Activated T-helper 17 cell treated with anti-CD3 and anti-CD28 coated beads, Interleukin-2, amount 50 U/mL, for 72 hours (primary cell): ENCODE data around the gene NEK7. TPM values are rescaled to one million over a fixed set of nuclear protein-coding genes. Genes with fewer than 3 reads are reported as not detected.
"Not testable (repeated sequence)": the region's sequence is repeated elsewhere in the genome, so short reads cannot be mapped to it uniquely, and the experiment has no call there.

ENCODE experiments used
- ATAC-seq: fragments of 150-1000 bp; cut with Tn5 transposase; replicated peaks from 2 replicates; pipeline ENCODE4 v1.10.0; 2021; ENCODE audit warnings: mild to moderate bottlenecking, moderate library complexity
- H3K27ac Mint-ChIP-seq: one replicate; pipeline ENCODE4 v1.8.0; 2022; ENCODE audit warnings: mixed read lengths
- H3K27me3 Mint-ChIP-seq: one replicate; pipeline ENCODE4 v1.8.0; 2022; ENCODE audit warnings: mixed read lengths
- H3K36me3 Mint-ChIP-seq: one replicate; pipeline ENCODE4 v1.8.0; 2022; ENCODE audit warnings: low read depth, mild to moderate bottlenecking, mixed read lengths
- H3K4me1 Mint-ChIP-seq: one replicate; pipeline ENCODE4 v1.8.0; 2022; ENCODE audit warnings: mixed read lengths
- H3K4me3 Mint-ChIP-seq: one replicate; pipeline ENCODE4 v1.8.0; 2022; ENCODE audit warnings: mild to moderate bottlenecking, mixed read lengths
- H3K9me3 Mint-ChIP-seq: one replicate; pipeline ENCODE4 v1.8.0; 2022; ENCODE audit warnings: mixed read lengths
- total RNA-seq, 2 donors: library from RNA; stranded (reverse); gene quantifications; one replicate each; pipeline ENCODE4 v1.2.3, GENCODE V29; 2022

NEK7 gene
- total RNA-seq, 2 donors from 2014 or later, result 64.3 to 76.9 TPM

- ATAC-seq, result peak; percentile 38
- H3K36me3 Mint-ChIP-seq, result peaks cover 17% of the 10 kb centered on the region
- peaks cover 13% of the 10 kb centered on the region for H3K9me3 Mint-ChIP-seq
- H3K27me3 Mint-ChIP-seq, result no peaks in the 10 kb centered on the region
- H3K4me1 Mint-ChIP-seq, result peaks cover 24% of the 10 kb centered on the region
- H3K4me3 Mint-ChIP-seq, result no peak overlapping the region
- H3K27ac Mint-ChIP-seq, result no peak overlapping the region
Observed at GRCh38 chr1:198220428-198220827, 63.6 kb downstream of the NEK7 start.

DNA sequence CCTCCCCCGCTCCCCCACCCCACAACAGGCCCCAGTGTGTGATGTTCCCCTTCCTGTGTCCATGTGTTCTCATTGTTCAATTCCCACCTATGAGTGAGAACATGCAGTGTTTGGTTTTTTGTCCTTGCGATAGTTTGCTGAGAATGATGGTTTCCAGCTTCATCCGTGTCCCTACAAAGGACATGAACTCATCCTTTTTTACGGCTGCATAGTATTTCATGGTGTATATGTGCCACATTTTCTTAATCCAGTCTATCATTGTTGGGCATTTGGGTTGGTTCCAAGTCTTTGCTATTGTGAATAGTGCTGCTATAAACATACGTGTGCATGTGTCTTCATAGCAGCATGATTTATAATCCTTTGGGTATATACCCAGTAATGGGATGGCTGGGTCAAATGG lies 70.2 kb downstream of the NEK7 start:
- peaks cover 15% of the 10 kb centered on the region for H3K9me3 Mint-ChIP-seq
- H3K4me3 Mint-ChIP-seq, H3K27me3 Mint-ChIP-seq, H3K27ac Mint-ChIP-seq, H3K4me1 Mint-ChIP-seq, ATAC-seq: not testable (repeated sequence)
- peaks cover 17% of the 10 kb centered on the region for H3K36me3 Mint-ChIP-seq

GRCh38 chr1:198227454-198227853 lies 70.7 kb downstream of the NEK7 start:
- H3K4me1 Mint-ChIP-seq, ATAC-seq, H3K4me3 Mint-ChIP-seq, H3K27me3 Mint-ChIP-seq, H3K27ac Mint-ChIP-seq: not testable (repeated sequence)
- H3K9me3 Mint-ChIP-seq, result peaks cover 15% of the 10 kb centered on the region
- peaks cover 13% of the 10 kb centered on the region for H3K36me3 Mint-ChIP-seq

- Mint-ChIP-seq H3K36me3 (peaks cover 5% of the 10 kb centered on the region), H3K4me3 (no peak overlapping the region), H3K9me3 (peaks cover 13% of the 10 kb centered on the region), H3K27ac (peak overlapping the region; percentile 16), H3K27me3 (no peaks in the 10 kb centered on the region), H3K4me1 (peaks cover 9% of the 10 kb centered on the region)
- no peak for ATAC-seq
Observed at GRCh38 chr1:198228925-198229324, 72.1 kb downstream of the NEK7 start.

GRCh38 chr1:198231779-198232178 lies 75.0 kb downstream of the NEK7 start:
- Mint-ChIP-seq H3K27ac (no peak overlapping the region), H3K4me1 (peaks cover 6% of the 10 kb centered on the region), H3K4me3 (no peak overlapping the region), H3K36me3 (peaks cover 7% of the 10 kb centered on the region), H3K27me3 (no peaks in the 10 kb centered on the region), H3K9me3 (peaks cover 4% of the 10 kb centered on the region)
- ATAC-seq, result no peak

GRCh38 chr1:198232378-198232777 lies 75.6 kb downstream of the NEK7 start:
- Mint-ChIP-seq H3K27ac (no peak overlapping the region), H3K27me3 (no peaks in the 10 kb centered on the region), H3K36me3 (peaks cover 7% of the 10 kb centered on the region), H3K4me3 (no peak overlapping the region), H3K4me1 (peaks cover 6% of the 10 kb centered on the region), H3K9me3 (peaks cover 3% of the 10 kb centered on the region)
- ATAC-seq, result no peak

GRCh38 chr1:198232940-198233675 lies 76.3 kb downstream of the NEK7 start:
- Mint-ChIP-seq H3K4me3 (no peak overlapping the region), H3K36me3 (peaks cover 7% of the 10 kb centered on the region), H3K9me3 (peaks cover 3% of the 10 kb centered on the region), H3K4me1 (peaks cover 6% of the 10 kb centered on the region), H3K27ac (no peak overlapping the region), H3K27me3 (no peaks in the 10 kb centered on the region)
- no peak for ATAC-seq

- no peaks in the 10 kb centered on the region for H3K27me3 Mint-ChIP-seq
- peaks cover 6% of the 10 kb centered on the region for H3K4me1 Mint-ChIP-seq
- ATAC-seq, result peak; percentile 80
- peak overlapping the region; percentile 21 for H3K27ac Mint-ChIP-seq
- peak overlapping the region; percentile 60 for H3K4me3 Mint-ChIP-seq
- H3K36me3 Mint-ChIP-seq, result peaks cover 7% of the 10 kb centered on the region
- peaks cover 3% of the 10 kb centered on the region for H3K9me3 Mint-ChIP-seq
Observed at GRCh38 chr1:198234520-198235251, 77.9 kb downstream of the NEK7 start.

- Mint-ChIP-seq H3K4me3 (no peak overlapping the region), H3K9me3 (peaks cover 3% of the 10 kb centered on the region), H3K4me1 (peaks cover 21% of the 10 kb centered on the region), H3K27ac (no peak overlapping the region), H3K27me3 (no peaks in the 10 kb centered on the region), H3K36me3 (peaks cover 7% of the 10 kb centered on the region)
- ATAC-seq, result no peak
Observed at GRCh38 chr1:198238121-198238520, 81.3 kb downstream of the NEK7 start.

DNA sequence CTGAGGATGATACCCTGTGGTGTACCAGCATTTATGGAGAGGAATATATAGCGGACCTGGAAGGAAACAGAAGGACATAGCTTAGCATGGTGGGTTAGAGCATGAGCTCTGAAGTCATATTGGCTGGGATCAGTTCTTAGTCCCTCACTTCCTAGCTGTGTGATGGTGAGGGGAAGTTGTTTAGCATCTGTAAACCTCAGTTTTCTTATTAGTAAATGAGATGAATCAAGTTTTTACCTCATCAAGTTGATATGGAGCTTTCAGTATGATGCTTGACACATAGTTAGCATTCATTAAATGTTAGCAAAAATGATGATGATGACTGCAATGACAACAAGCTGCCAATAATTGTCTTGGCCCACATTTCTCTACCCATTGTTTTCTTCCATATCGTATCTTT lies 84.8 kb downstream of the NEK7 start:
- Mint-ChIP-seq H3K4me1 (peaks cover 17% of the 10 kb centered on the region), H3K27me3 (no peaks in the 10 kb centered on the region), H3K36me3 (no peaks in the 10 kb centered on the region), H3K9me3 (no peaks in the 10 kb centered on the region), H3K27ac (peak overlapping the region; percentile 10), H3K4me3 (peak overlapping the region; percentile 2)
- ATAC-seq, result peak; percentile 94

DNA sequence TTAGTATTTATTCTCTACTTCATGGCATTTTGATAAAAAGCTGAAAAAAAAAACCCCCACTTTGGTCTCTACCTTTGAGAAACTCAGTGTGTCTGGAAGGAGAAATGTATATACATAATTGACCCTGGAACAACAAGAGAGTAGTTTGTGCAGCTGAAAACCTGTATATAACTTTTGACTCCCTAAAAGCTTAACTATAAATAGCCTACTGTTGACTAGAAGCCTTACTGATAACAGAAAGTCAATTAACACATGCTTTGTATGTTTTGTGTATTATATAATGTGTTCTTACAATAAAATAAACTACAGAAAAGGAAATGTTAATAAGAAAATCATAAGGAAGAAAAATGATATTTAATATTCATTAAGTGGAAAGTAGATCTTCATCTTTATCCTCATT lies 88.0 kb downstream of the NEK7 start:
- Mint-ChIP-seq H3K4me1 (peaks cover 17% of the 10 kb centered on the region), H3K27me3 (no peaks in the 10 kb centered on the region), H3K36me3 (no peaks in the 10 kb centered on the region), H3K4me3 (no peak overlapping the region), H3K9me3 (no peaks in the 10 kb centered on the region), H3K27ac (no peak overlapping the region)
- no peak for ATAC-seq

DNA sequence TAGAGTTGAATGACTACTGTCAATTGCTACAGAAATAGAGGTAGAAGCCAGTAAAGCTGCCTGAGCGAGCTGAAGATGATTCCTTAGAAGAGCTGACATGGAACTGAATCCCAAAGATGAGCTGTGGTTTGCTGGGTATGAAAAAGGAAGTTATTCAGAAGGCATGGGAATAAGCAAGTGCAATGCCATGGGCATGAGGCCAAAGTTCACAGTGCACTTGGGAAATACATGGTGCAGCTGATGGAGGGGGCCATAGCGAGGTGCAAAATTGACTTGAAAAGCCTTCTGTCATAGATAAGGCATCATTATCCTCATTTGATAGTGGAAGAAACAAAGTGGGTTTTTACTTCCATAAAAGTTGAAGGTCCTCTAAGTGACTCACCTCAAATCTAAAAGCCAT lies 88.6 kb downstream of the NEK7 start:
- Mint-ChIP-seq H3K27ac (no peak overlapping the region), H3K4me1 (peaks cover 17% of the 10 kb centered on the region), H3K9me3 (no peaks in the 10 kb centered on the region), H3K36me3 (no peaks in the 10 kb centered on the region), H3K4me3 (no peak overlapping the region), H3K27me3 (no peaks in the 10 kb centered on the region)
- no peak for ATAC-seq

DNA sequence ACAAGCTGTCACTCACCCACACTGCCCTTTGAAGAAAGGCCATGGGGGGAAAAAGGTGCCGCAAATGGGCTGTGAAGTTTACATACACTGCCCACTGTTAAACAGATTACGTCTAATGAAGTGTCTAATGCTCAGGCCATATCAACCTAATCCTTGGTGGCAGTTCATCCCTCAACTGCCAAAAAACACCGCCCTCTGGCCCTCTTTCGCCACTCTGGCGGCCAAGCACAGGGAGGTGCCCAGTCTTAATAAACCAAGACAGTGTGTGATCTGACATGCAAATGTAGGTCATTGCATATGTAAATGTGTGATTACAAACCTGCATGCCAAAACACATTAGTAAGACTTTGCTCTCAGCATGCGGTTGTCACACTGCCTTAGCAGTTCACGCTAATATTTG lies 89.5 kb downstream of the NEK7 start:
- no peaks in the 10 kb centered on the region for H3K9me3 Mint-ChIP-seq
- no peak for ATAC-seq
- H3K27me3 Mint-ChIP-seq, result no peaks in the 10 kb centered on the region
- peaks cover 15% of the 10 kb centered on the region for H3K4me1 Mint-ChIP-seq
- H3K36me3 Mint-ChIP-seq, result no peaks in the 10 kb centered on the region
- no peak overlapping the region for H3K27ac Mint-ChIP-seq
- no peak overlapping the region for H3K4me3 Mint-ChIP-seq

DNA sequence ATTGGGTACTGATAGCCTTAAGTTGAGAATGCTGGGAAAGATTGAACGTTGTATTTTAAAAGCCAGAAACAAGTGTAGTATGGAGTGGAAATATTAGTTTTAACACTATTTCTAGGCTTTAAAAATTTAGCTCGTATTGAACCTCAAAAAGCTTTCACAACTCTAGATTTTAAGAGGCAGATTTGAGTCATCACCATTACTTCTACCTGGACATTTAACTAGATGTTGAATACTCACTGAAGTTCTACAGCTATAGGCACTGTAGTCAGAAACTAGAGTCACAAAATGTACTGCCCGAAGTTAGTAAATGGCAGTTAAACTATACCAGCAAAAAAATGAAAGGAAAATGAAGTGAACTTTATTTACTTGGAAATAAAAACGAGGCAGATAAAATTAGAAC lies 96.5 kb downstream of the NEK7 start:
- Mint-ChIP-seq H3K4me3 (peak overlapping the region; percentile 47), H3K9me3 (no peaks in the 10 kb centered on the region), H3K27ac (peak overlapping the region; percentile 51), H3K4me1 (peaks cover 27% of the 10 kb centered on the region), H3K36me3 (peaks cover 9% of the 10 kb centered on the region), H3K27me3 (no peaks in the 10 kb centered on the region)
- peak; percentile 71 for ATAC-seq

GRCh38 chr1:198253668-198254067 lies 96.9 kb downstream of the NEK7 start:
- peaks cover 9% of the 10 kb centered on the region for H3K36me3 Mint-ChIP-seq
- ATAC-seq, result peak; percentile 88
- no peaks in the 10 kb centered on the region for H3K9me3 Mint-ChIP-seq
- peak overlapping the region; percentile 47 for H3K4me3 Mint-ChIP-seq
- H3K27me3 Mint-ChIP-seq, result no peaks in the 10 kb centered on the region
- H3K4me1 Mint-ChIP-seq, result peaks cover 27% of the 10 kb centered on the region
- peak overlapping the region; percentile 51 for H3K27ac Mint-ChIP-seq
